ENCODE measurements around the gene OSBPL5.

DNA sequence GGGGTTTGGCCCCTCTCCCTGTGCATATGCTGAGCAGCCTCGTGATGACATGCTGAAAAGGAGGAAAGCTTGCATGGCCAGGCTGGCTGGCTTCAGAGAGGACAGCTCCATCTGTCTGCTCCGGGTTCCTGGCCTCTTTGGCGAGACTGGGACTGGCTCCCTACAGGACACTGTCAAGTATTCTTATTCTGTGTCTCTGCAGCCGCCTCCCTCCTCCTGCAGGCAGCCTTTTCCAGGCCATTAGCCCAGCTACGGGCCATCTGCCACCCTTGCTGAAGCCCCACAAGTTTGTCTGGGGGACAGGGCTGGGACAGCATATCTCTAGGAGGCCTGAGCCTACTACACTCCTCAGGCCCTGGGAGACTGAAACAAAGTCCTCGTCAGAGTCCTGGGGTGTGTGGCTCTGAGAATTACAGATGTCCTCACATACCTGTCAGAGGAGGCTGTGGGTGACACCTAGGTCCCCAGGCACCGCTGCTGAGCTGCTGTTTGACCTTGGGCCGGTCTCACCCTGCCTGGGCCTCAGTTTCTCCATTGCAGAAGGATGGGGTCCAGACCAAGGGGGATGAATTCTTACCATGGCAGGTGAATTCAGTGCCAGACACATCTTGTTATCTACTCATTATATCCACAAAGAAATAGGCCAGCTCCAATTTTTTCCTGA lies 42.5 kb upstream of the OSBPL5 start:
- TF ChIP-seq EZH2phosphoT487 (IDR thresholded peaks at IDR 0.05): no peak
- TF ChIP-seq, protein P1, sequence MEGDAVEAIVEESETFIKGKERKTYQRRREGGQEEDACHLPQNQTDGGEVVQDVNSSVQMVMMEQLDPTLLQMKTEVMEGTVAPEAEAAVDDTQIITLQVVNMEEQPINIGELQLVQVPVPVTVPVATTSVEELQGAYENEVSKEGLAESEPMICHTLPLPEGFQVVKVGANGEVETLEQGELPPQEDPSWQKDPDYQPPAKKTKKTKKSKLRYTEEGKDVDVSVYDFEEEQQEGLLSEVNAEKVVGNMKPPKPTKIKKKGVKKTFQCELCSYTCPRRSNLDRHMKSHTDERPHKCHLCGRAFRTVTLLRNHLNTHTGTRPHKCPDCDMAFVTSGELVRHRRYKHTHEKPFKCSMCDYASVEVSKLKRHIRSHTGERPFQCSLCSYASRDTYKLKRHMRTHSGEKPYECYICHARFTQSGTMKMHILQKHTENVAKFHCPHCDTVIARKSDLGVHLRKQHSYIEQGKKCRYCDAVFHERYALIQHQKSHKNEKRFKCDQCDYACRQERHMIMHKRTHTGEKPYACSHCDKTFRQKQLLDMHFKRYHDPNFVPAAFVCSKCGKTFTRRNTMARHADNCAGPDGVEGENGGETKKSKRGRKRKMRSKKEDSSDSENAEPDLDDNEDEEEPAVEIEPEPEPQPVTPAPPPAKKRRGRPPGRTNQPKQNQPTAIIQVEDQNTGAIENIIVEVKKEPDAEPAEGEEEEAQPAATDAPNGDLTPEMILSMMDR (IDR thresholded peaks at IDR 0.05): no peak
